GM21423 (cell line): ENCODE data around the gene PCSK2.

Experiments used
- ATAC-seq: cut with Tn5 transposase; IDR thresholded peaks from one replicate; pipeline ENCODE4 v1.9.1; 2021; ENCODE audit warnings: mild to moderate bottlenecking, moderate library complexity; ENCODE audit not compliant: unreplicated experiment

PCSK2 gene

DNA sequence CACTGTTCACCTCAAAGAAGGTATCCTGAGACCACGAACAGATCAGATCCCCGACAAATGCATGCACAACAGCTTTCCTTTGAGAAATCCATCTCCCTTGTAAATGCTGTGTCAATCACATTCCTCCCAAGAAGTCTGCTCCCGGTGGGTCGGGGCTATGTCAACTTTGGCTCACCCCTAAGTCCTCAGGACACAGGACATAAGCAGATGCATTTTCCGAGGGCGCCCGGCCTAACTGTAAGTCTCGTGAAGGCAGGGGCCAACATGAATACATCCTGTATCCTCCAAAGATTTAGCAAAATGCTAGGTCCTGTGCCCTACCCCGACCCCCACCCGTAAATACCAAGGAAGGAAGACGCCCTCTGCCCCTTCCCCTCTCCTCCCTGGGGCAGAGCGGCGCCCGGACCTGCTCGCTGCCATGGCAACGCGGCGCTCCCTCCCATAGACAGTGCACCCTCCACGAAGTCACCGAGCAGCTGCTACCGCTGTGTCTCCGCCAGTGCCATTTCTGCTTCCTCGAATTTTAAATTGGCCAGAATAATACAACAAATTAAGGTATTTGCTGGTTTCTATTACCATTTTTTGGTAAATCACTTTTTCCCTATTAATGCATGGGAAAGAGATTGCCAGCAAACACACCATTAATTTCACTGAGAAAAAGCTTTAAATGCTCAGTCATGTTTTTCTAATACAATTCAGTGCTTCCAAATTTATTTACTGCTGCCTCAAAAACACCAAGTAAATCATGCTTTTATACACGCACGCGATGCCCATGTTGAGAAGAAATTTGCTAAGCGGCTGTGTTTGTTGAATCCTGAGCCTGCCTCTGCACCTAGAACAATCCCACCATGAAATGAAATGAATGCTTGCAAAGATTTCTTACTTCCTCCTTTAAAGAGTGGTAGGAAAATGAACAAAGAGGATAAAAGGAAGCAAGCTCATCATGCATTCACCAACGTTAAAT lies 100.6 kb downstream of the PCSK2 start:
- no peak for ATAC-seq

DNA sequence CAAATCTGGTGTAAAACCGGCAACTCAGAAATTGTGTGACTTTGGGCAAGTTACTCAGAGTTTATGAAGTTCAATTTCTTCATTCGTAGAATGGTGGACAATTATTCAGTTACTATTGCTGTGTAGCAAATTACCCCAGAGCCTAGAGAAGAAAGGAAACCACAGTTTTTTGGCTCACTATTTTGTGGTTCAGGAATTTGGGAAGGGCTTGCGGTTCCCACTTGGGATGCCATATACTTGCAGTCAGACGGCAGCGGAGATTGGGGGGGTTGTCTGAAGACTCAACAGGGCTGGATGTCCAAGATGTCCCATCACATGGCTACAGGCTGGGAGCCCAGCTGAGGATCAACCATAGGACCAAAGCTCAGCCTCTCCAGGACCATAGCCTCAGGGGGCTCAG lies 108.1 kb downstream of the PCSK2 start:
- ATAC-seq: no peak

DNA sequence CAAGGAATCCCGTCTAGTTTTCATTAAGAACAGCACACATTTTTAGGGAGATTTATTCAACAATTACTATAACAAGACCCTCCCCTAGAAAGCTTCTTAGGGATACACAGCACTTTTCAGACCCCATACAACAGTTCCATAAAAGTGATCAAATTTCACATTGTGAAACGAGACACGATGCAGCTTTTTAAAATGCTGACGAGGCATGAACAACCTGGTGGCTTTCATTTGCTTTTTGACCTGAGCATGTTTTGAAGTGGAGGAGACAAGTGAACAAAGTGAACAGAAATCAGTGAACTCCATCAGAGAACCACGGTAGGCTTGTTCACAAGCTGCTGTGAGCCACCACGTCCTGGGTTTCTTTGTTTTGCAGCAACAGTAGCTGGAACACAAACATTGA lies 112.2 kb downstream of the PCSK2 start:
- ATAC-seq: no peak

DNA sequence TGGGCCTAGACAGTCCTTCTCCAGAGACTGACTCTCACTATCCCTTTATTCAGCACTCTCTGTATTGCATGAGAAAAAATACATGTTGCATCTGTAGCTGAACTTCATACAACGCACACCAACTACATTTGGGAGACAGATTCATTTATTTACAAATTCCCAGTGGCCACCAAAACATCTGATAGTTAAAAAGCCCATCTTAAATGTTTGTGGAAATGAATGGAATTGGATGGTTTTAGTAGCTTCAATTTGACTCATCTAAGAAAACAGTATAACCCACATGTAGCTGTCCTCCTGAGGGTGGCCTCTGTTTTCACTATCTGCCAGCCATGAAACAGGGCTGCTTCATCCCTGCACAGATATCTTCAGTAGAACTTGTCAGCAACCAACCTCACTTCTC lies 116.3 kb downstream of the PCSK2 start:
- no peak for ATAC-seq

DNA sequence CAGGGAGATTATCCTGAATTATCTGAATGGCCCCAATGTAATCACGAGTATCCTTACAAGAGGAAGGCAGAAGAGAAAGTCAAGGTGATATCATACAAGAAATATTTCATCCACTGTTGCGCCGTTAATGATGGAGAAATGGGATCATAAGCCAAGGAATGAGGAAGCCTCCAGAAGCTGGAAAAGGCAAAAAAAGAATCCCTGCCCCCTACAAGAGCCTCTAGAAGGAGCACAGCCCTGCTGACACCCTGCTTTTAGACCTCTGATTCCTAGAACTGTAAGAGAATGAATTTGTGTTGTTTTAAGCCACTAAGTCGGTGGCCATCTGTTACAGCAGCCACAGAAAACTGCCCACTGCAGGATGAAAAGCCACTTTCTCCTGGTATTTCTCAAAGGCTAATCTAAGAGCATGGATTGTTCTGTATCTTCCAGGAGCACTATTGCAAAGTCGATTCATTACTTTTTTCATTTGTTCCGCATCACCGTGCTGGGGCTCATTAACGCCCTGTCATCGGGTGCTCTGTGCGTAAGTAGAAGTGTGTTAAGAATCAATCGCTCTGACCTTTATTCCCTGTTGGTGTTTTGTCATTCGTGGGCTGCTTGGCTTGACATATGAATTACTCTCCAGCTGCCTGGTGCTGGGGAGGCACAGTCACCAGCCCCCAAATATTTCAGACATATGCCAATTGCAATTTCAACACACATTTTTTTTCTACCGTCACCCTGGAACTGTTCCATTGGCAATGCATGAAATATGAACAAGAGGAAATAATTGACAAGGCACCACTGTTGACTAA lies 117.0 kb downstream of the PCSK2 start:
- ATAC-seq: no peak

DNA sequence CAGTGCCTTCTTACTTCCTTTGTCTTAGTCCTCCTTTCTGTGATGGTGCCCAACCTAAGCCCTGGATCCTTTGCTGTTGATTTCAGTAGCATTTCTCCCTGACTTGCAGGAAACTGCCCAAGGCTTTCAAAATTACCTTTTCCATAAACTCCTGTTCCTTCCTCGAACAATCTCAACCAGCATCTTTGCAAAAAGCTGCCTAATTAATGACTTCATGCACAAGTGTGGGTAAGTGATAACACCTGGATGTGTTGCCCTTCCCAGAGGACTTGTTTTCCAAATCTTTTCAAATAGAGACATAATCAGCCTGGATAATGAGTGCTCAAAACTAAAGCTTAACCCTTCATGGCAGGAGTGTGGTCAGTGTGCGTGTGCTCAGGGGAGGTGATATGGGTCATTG lies 118.0 kb downstream of the PCSK2 start:
- ATAC-seq: no peak

DNA sequence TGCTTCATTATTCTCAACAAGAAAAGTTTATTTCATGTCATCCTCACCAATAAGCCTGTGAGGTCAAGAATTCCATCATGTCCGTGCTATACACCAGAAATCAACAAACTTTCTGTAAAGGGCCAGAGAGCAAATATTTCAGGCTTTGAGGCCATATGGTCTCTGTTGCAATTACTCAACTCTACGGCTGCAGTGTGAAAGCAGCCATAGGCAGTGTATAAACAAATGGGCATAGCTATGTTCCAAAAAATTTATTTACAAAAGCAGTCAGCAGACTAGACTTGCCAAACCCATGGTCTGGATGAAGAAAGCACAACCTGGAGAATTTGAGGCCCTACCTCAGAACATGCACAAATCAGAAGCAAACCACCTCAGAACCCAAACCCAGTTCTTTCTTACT lies 118.5 kb downstream of the PCSK2 start:
- no peak for ATAC-seq

DNA sequence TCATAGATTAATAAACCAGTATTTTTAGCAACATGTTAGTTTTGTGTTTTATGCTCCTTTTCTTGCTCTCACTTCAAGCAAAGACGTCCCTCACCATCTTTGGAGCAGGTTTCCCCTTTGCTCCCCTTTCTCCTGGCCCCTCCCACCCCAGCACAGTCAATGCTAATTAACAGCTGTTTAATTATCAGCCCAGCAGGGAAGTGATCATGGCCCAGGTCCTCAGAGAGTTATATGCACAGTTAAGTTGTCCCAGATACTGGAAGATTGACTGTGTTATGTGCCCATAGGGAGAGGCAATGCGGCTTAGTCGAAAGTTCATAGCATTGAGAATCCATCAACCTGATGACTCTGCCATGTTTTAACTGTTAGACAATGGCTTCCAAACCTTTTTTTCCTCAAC lies 123.5 kb downstream of the PCSK2 start:
- no peak for ATAC-seq

DNA sequence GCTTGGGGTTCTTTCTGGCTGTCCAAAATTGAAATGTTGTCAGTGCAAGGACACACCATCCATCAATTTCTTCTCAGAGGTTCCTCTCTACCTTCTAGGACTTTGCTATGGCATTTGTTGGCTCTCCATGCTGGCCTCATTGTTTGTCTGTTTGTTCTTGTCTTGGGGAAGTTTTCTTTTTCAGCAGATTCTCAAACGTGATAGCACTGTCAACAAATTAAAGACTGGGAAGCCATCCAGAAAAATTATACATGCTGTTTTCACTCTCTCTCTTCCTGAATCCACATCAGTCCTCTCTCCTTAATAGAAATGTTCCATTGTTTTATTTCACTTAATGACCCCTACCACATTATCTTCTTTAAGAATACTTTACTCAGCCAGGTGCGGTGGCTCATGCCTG lies 130.4 kb downstream of the PCSK2 start:
- no peak for ATAC-seq

DNA sequence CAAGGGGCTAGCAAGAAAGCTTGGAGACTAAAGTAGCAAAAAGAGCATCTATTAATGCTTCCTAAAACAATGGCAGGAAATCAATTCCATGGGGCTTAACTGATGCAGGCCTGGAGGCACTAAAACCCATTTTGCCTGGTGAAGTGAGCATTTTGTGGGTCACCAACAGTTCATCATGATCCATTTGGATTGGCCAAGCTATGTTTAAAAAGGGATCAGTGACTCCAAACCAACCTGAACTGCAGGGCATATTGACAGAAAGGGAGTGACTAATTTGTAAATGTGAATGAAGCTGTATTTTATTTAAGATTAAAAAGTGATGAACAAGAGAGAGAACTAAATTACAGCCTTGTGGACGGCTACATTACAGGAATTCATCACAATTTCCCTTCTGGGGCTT lies 132.0 kb downstream of the PCSK2 start:
- ATAC-seq: no peak

DNA sequence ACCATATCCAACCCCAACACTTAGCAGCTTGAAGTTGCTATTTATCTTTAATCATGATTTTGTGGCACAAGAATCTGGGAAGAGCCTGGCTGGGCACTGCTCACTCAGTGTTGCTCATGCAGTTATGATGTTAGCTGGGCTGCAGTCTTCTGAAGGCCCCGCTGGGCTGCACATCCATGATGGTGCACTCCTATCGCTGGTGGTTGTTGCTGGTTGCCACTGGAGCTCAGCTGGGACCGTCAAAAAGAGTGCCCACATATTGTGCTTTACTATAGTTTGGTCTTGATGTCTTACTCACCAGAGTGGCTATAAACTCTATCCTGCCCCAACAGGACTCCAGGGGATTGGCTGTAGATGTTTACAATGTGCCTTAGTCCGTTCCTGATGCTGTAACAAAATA lies 137.8 kb downstream of the PCSK2 start:
- no peak for ATAC-seq

DNA sequence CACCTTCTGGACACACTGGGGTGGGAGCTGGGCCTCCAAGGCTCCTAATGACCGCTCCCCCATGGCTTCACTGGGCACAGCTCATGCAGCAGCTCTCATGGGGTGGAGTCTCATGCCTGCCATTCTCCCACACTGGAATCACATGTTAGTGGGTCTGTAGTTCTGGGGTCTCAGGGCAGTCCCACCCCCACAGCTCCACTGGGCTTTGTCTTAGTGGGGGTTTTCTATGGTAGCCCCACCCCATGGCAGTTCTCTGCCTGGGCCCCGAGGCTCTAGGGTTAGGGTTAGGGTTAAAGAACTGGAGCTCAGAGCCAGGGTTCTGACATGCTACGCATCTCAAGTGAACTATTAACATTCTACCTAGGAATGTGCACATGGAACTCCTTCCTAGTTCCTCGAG lies 139.0 kb downstream of the PCSK2 start:
- no peak for ATAC-seq

DNA sequence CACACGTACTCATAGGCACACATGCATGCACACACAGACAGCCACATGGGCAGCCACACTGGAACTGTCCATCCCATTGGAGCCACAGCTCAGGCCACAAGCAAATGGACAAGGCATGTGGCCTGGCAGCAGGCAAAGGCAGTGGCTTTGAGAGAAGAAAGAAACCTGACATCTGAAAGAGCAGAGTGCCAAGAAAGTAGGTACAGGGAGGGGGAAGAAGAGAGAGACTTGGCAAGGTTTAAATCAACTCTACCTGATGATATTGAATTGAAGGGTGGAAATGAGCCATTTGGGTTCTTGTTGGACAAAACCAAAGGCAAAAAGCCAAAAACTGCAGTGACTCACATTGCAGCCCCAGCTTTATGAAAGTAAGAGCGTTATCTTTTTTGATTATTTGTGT lies 142.7 kb downstream of the PCSK2 start:
- ATAC-seq: no peak

DNA sequence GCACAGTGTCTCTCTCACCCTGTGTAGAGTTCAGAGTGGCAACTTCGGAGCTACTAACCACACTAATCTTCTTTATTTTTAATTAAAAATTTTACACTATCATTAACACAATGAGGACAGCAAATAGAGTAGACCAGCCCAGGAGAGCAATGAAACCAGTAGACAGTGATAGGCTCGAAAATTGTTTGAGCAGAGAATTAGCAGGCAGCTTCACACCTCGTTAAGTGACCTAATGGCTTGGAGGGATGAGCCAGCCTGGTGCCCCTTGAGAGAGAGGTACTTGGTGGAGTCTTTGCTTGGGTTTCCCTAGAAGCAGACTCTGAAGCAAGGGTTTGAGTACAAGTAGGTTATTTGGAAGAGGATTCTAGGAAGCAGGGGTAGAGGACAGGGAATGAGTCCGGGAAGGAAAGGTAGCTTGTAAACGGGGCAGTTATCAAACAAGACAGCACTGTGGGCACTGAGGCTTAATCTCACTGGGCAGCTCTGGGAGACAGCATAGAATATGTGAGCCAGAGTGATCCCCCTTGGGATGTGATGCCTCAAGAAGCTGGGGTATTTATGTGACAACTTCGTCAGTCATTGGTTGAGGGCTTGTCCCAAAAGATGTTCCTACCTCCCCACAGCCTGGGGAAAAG lies 146.1 kb downstream of the PCSK2 start:
- no peak for ATAC-seq

DNA sequence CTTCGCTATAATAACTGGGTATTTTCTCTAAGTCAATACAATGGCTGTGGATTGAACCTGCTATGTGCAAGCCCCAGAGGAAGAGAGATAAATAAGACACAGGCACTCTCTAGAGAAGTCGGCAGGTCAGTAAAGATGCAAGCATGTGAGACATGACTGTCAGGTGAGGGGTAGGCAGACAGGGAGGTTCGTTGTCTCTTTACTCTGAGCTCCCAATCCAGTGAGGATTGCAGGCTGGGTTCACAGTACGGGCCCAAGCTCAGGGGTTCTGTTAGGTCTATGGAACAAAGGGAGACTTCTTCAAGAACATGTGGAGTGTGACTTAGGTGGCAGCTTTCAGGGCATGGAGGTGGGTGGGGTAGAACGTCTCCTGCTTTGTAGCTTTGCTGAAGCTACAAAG lies 147.2 kb downstream of the PCSK2 start:
- ATAC-seq: no peak

DNA sequence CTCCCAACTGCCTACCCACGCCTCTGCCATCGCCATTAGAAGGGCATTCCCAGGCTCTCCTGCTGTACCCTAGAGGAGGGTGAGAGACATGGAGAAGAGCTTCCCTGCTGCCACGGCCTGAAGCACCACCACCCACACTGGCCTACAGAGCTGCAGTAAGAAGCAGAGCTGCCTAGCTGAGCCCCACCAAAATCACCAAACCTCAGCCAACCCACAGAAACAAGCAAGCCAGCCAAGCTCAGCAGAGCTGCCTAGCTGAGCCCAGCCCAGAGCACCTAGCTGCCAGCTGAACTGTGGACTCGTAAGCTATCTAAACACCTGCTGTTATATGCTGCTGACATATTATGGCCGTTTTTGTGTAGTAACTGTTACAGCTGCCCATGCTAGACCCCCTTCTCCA lies 149.2 kb downstream of the PCSK2 start:
- ATAC-seq: no peak

DNA sequence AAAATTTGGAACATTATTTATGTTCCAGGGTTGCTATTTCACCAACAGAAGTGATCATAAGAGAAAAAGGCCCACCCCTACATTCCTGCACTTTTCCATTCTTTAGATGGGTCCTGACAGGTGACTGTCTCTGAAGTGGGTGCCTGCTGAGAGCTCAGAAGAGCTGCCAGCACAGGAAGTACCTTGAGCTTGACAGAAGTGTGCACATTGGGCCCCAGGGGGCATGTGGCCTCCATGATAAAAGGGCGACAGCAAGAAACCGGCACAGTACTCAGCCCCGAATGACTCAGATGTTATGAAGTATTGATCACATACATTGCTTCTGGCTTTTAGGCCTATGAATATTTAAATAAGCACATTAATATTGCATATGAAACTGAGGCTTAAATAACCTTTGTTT lies 150.4 kb downstream of the PCSK2 start:
- ATAC-seq: no peak

DNA sequence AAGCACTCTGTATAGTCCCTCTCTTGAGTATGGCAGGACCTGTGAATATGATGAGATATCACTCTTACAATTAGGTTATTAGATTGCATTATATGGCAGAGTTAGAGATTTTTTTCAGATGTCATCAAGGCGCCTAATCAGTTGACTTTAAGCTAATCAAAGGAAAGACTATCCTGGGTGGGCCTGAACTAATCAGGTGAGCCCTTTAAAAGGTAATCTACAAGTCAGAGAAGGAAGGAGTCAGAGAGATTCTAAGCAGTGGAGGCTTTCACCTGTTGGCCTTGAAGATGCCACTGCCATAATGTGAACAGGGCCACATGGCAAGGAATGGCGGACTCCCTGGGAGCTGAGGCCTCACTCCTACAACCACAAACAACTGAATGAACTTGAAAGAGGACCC lies 152.8 kb downstream of the PCSK2 start:
- ATAC-seq: no peak

DNA sequence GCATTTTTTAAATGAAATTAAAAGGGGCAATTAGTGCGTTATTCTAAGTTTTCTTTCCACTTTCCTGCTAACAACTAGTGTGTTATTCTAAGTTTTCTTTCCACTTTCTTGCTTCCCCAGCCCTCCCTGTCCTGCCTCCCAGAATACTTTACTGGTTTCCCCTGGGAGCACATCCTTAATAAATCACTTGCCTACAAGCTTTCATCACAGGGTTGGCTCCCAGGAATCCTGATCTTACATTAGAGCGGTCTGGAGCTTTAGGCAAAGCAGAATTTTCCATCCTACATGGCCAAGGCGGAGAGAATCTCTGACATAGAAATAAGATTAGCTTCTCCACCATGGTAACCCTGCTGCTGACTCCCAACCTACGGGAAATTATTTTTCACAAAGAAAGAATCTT lies 154.0 kb downstream of the PCSK2 start:
- ATAC-seq: no peak

DNA sequence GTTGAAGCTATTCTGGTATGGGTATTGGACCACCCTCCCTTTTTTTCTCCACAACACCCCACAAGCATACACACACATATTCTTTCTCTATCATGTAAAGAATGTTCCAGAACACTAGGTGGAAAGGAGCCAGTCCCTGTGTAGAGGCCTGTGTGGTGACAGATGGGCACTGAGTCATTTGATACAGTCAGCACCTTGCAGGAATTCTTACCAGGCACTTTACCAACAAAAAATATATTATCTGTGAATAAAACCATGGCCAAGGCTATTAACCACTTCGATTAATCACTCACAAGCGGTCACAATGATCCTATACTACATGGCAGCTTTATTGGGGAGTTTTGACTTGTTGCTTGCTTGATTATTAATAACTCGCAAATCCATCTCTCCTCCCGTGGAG lies 154.9 kb downstream of the PCSK2 start:
- no peak for ATAC-seq

DNA sequence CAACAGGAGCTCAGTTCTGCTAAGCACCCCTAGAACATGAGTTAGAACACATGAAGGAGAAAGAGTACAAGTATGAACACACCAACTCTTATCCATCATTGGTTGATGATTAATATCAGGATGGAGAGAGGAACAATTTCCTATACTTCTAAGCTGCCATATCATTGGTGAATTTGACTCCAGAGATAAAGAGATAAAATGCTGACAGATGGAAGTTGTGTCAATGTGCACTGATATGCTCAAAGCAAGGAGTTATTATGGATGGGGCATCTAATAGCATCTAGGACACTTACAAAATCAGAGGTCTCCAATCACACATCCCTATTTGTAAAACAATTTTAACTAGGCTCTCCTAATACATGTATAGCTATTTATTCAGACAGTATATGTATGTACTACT lies 159.0 kb downstream of the PCSK2 start:
- ATAC-seq: no peak

DNA sequence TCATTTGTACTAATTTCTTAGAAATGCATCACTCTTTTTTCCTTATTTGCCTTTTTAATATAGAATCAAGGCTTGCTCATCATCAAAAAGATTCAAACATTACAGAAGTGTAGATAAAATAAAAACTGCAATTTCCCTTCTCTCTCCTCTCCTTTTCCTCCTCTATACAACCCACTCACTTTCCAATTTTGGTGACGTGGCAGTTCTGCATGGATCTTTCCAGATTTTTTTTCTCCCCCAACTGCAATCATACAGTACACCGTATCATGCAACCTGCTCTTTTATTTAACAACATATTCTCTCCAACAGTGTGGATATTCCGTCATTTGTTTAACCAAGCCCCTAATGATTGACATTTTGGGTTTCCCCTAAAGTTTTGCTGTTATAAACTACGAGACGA lies 163.8 kb downstream of the PCSK2 start:
- ATAC-seq: no peak
